Cardiac muscle cell (in vitro differentiated cells and primary cell): ENCODE results near the gene DNASE1L1. TPM values are rescaled to one million over a fixed set of nuclear protein-coding genes. Genes with fewer than 3 reads are reported as not detected.
A peak's percentile ranks its signal among the peaks of the same experiment; 100 is the strongest.

Experiments
- DNase-seq, 2 donors: peaks; one replicate each; pipeline versions ENCODE4 v3.0.0 to v3.0.0-alpha.2; 2010 to 2017; ENCODE audit warnings: low read depth in 1 of 2, low spot score in 1 of 2
- H3K27ac ChIP-seq: fragments of 200-600 bp; sonication (generic); 2 replicates; pipeline ENCODE4 v1.5.1; 2016
- H3K27me3 ChIP-seq: fragments of 200-600 bp; sonication (generic); 2 replicates; pipeline ENCODE4 v1.6.0; 2016; ENCODE audit warnings: control low read depth
- H3K36me3 ChIP-seq: fragments of 200-600 bp; sonication (generic); 2 replicates; pipeline ENCODE4 v1.5.1; 2016; ENCODE audit warnings: control low read depth
- H3K4me1 ChIP-seq: fragments of 200-600 bp; sonication (generic); 2 replicates; pipeline ENCODE4 v1.8.1; 2017; ENCODE audit warnings: low read depth, mild to moderate bottlenecking, mixed run types
- H3K4me3 ChIP-seq: fragments of 200-600 bp; sonication (generic); 2 replicates; pipeline ENCODE4 v1.5.1; 2016; ENCODE audit warnings: mild to moderate bottlenecking
- H3K9me3 ChIP-seq: fragments of 200-600 bp; sonication (generic); 2 replicates; pipeline ENCODE4 v1.5.1; 2017; ENCODE audit warnings: low read depth, mild to moderate bottlenecking, control low read depth
- polyA plus RNA-seq: library from polyadenylated mRNA; unstranded; fragments of >200 nt; fragmentation: Nextera tagmentation; extraction: Ambion mirVana; gene quantifications from 2 replicates; pipeline ENCODE4 v1.2.1, GENCODE V29; 2016
- total RNA-seq: library from RNA; depleted of rRNA; stranded (reverse); fragments of >200 nt; gene quantifications from 2 replicates; pipeline ENCODE4 v1.2.3, GENCODE V29; 2016
- TF ChIP-seq, protein P1 (sequence below): IDR thresholded peaks from 2 replicates; pipeline ENCODE4 v1.5.1; 2012; ENCODE audit warnings: low read depth, mild to moderate bottlenecking, low read length

DNASE1L1 gene
- total and polyA plus RNA-seq, 2 experiments from 2014 or later, result 24.8 to 34.3 TPM

DNA sequence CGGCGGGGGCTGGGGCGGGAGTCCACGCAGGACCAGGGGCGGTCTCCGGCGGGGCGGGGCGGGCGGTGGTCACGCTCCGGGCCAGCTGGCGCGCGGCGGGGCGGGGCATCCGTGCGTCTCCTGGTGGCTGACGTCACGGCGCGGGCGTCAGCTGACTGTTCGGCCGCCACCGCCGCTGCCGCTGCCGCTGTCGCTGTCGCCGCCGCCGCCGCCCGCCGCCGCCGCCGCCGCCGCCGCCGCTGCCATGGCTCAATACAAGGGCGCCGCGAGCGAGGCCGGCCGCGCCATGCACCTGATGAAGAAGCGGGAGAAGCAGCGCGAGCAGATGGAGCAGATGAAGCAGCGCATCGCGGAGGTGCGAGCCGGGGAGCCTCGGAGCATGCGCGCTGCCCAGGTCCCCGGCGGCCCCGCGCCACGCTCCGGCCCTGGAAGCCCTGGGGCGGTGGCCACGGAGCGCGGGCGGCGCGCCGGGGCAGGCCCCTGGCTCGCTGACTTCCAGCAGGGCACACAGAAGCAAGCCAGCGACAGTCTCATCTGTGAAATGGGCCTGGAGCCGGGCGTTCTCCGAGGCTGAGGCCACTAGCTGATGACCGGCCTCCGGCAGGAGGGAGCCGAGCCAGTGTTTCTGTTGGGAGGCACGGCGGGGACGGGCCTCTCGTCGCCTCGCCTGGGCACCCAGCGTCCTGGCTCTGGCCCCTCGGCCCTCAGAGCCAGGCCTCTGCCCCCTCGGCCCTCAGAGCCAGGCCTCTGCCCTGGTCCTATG, 35.1 kb upstream of the DNASE1L1 start, which contains the start of gene FAM50A:
FAM50A (plus strand) TSS at position 150 of the 763 bp plus-strand sequence; CDS start at position 245, 95 bp downstream.
- TF ChIP-seq, protein P1, sequence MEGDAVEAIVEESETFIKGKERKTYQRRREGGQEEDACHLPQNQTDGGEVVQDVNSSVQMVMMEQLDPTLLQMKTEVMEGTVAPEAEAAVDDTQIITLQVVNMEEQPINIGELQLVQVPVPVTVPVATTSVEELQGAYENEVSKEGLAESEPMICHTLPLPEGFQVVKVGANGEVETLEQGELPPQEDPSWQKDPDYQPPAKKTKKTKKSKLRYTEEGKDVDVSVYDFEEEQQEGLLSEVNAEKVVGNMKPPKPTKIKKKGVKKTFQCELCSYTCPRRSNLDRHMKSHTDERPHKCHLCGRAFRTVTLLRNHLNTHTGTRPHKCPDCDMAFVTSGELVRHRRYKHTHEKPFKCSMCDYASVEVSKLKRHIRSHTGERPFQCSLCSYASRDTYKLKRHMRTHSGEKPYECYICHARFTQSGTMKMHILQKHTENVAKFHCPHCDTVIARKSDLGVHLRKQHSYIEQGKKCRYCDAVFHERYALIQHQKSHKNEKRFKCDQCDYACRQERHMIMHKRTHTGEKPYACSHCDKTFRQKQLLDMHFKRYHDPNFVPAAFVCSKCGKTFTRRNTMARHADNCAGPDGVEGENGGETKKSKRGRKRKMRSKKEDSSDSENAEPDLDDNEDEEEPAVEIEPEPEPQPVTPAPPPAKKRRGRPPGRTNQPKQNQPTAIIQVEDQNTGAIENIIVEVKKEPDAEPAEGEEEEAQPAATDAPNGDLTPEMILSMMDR, result no peak
- Histone ChIP-seq H3K36me3 (no peaks in the 10 kb centered on the region), H3K27me3 (no peaks in the 10 kb centered on the region), H3K27ac (peak within 1 kb of the TSS; percentile 72), H3K4me3 (peak within 1 kb of the TSS; percentile 60), H3K4me1 (no peaks in the 10 kb centered on the region), H3K9me3 (no peaks in the 10 kb centered on the region)
- DNase-seq, result peak; percentile 64 to 74

DNA sequence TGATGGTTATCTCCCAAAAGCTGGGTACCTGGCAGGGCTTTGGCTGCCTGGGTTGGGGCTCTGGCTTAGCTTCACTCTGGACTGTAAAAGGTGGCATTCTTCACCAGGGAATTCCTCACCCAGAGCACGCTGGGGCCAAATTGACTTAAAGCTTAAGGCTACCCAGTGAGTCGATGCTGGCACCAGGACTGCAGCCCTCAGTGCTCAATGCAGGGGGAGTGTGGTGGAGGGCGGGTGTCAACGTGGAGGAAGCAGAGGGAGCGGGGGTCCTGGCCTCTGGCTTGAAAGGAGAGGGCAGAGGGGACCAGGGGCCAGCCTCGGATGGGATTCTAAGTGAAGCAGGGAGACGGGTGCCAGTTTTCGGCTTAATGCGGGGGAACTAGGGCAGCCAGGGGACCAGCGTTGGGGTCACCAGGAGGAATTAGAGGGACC, 34.4 kb upstream of the DNASE1L1 start:
- DNase-seq, result peak in 1 of 2 donors; percentile 8

DNA sequence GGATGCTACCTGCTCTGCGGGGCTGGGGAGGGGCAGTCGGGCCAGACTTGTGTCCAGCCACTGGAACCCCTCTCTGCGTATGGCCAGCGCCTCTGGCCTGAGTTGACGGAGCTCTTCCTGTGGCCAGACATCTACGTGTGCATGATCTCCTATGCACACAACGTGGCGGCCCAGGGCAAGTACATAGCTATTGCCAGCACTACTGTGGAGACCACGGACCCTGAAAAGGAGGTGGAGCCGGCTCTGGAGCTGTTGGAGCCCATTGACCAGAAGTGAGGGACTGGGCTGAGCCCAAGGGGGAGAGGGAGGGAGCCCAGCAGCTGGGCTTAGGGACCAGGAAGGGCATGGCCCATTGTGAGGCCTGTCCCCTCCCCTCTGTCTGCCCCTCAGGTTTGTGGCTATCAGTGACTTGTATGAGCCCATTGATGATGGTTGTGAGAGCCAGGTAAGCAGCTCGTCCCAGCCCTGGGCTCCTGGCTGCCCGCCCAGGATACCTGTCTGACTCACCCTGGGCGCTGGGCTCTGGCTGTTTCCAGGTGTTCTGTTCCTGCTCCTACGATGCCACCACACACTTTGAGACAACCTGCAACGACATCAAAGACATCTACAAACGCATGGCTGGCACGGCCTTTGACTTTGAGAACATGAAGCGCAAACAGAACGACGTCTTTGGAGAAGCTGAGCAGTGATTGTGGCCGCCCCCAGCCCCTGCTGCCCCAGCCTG, 33.1 kb upstream of the DNASE1L1 start:
- Histone ChIP-seq H3K27me3 (no peaks in the 10 kb centered on the region), H3K9me3 (no peaks in the 10 kb centered on the region), H3K4me1 (no peaks in the 10 kb centered on the region), H3K4me3 (no peak overlapping the region), H3K36me3 (no peaks in the 10 kb centered on the region), H3K27ac (no peak overlapping the region)
- no peak for DNase-seq
- TF ChIP-seq, protein P1, result no peak

More for the DNA sequence above, 34.4 kb upstream of the DNASE1L1 start:
- Histone ChIP-seq H3K4me1 (no peaks in the 10 kb centered on the region), H3K27me3 (no peaks in the 10 kb centered on the region), H3K9me3 (no peaks in the 10 kb centered on the region), H3K4me3 (peak overlapping the region; percentile 60), H3K27ac (peak overlapping the region; percentile 51), H3K36me3 (no peaks in the 10 kb centered on the region)
- TF ChIP-seq, protein P1, result no peak

DNA sequence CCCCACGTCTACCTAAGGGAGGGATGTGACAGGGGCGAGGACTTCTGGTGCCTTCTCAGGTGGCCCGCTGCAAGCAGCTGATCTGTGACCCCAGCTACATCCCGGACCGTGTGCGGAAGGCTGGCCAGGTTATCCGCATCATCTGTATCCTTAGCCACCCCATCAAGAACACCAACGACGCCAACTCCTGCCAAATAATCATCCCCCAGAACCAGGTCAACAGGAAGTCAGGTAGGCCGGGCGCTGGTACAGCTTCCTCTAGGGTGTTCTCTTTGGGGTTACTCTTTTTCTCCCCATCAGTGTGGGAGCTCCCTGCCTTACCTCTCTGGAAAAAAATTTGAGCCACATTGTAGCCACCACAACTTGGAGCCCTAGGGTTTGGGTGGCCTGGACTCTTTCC, 32.5 kb upstream of the DNASE1L1 start:
- Histone ChIP-seq H3K4me1 (no peaks in the 10 kb centered on the region), H3K27ac (no peak overlapping the region), H3K9me3 (no peaks in the 10 kb centered on the region), H3K27me3 (no peaks in the 10 kb centered on the region), H3K4me3 (no peak overlapping the region), H3K36me3 (no peaks in the 10 kb centered on the region)
- DNase-seq, result no peak
- TF ChIP-seq, protein P1, result no peak

DNA sequence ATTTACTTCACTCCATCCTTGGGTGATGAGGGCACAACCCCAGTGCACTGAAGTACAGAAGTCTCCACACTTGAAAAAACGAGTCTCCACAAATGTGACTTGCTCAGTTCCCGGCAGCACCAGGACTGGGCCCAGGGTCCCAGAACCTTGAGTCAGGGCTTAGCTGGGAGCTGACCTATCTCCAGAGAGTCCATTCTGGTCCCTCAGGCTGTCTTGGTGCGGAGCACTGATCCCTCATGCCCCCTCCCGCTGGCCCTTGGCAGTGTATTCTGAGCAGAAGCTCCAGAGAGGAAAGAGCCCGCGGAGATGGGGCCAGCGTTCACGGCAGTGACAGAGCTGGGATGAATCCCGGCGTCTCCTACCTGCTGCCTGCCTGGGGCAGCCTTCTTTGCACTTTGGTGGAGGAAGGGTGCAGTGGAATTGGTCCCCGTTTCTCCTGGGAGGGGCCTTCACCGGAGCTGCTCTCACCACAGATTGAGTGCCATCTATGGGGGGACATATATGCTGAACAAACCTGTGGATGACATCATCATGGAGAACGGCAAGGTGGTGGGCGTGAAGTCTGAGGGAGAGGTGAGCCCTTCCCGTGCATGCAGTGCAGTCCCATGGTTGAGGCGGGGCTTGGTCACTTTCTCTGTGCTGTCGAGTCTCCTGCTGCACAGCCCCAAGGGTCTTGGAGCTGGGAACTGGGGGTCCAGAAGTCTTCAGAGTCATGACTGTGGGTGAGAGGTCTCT, 31.7 kb upstream of the DNASE1L1 start:
- TF ChIP-seq, protein P1, result no peak
- Histone ChIP-seq H3K4me3 (no peak overlapping the region), H3K27ac (no peak overlapping the region), H3K4me1 (no peaks in the 10 kb centered on the region), H3K27me3 (no peaks in the 10 kb centered on the region), H3K9me3 (no peaks in the 10 kb centered on the region), H3K36me3 (no peaks in the 10 kb centered on the region)
- DNase-seq, result no peak
